NCI-H1417 (cell line): ENCODE results near the gene ALDOC.
"Not testable (repeated sequence)": the region's sequence is repeated elsewhere in the genome, so short reads cannot be mapped to it uniquely, and the experiment has no call there.

Source experiments
- DNase-seq, 3 experiments: peaks; one replicate each; lab custom pipeline; 2025; lab: John Stamatoyannopoulos, UW

Gene ALDOC

GRCh38 chr17:28576758-28577465 lies at the start of gene ALDOC:
ALDOC (minus strand) TSS chr17:28576895; CDS start chr17:28575532, 1,363 bp downstream.
- peak; percentile 41 to 98 (median 64) for DNase-seq

GRCh38 chr17:28624148-28624547 lies 47.5 kb upstream of the ALDOC start:
- no peak for DNase-seq

GRCh38 chr17:28623696-28624095 lies 47.0 kb upstream of the ALDOC start:
- DNase-seq, result no peak

- DNase-seq, result no peak
Observed at GRCh38 chr17:28622186-28622585, 45.5 kb upstream of the ALDOC start.

GRCh38 chr17:28620010-28620409 lies 43.3 kb upstream of the ALDOC start:
- DNase-seq, result no peak

- no peak for DNase-seq
Observed at GRCh38 chr17:28618464-28618863, 41.8 kb upstream of the ALDOC start.

- no peak for DNase-seq
Observed at GRCh38 chr17:28616281-28616680, 39.6 kb upstream of the ALDOC start.

- DNase-seq, result no peak
Observed at GRCh38 chr17:28615260-28615940, 38.7 kb upstream of the ALDOC start.

GRCh38 chr17:28613931-28614381 lies 37.3 kb upstream of the ALDOC start, which contains the start of gene RSKR:
RSKR (minus strand) TSS chr17:28614185; CDS start chr17:28614161, 24 bp downstream.
- DNase-seq, result no peak

- peak; percentile 12 to 63 (median 25) for DNase-seq
Observed at GRCh38 chr17:28612936-28613872, 36.5 kb upstream of the ALDOC start.

- peak in 2 of 3 experiments; percentile 14 to 53 for DNase-seq
Observed at GRCh38 chr17:28612531-28612930, 35.8 kb upstream of the ALDOC start.

- DNase-seq, result no peak
Observed at GRCh38 chr17:28610376-28610775, 33.7 kb upstream of the ALDOC start.

- not testable (repeated sequence) for DNase-seq
Observed at GRCh38 chr17:28604031-28604430, 27.3 kb upstream of the ALDOC start.

GRCh38 chr17:28599311-28600184 lies 22.9 kb upstream of the ALDOC start:
- peak; percentile 48 to 88 (median 62) for DNase-seq

- DNase-seq, result peak; percentile 95 to 97 (median 96)
Observed at GRCh38 chr17:28598799-28599310, 22.2 kb upstream of the ALDOC start, which contains the start of gene SPAG5. SPAG5 (minus strand) TSS chr17:28599025; CDS start chr17:28598946, 79 bp downstream.

- no peak for DNase-seq
Observed at GRCh38 chr17:28598389-28598788, 21.7 kb upstream of the ALDOC start.

- DNase-seq, result no peak
Observed at GRCh38 chr17:28597606-28598383, 21.1 kb upstream of the ALDOC start.

- DNase-seq, result no peak
Observed at GRCh38 chr17:28592260-28592659, 15.6 kb upstream of the ALDOC start.

- no peak for DNase-seq
Observed at GRCh38 chr17:28585851-28586250, 9.2 kb upstream of the ALDOC start.

- no peak for DNase-seq
Observed at GRCh38 chr17:28584434-28584833, 7.7 kb upstream of the ALDOC start.
